K562 (cell line): ENCODE results near the gene TRIM69. TPM values are rescaled to one million over a fixed set of nuclear protein-coding genes. Genes with fewer than 3 reads are reported as not detected.

Experiments used
- BDP1 ChIP-seq: IDR thresholded peaks from 3 replicates; pipeline ENCODE4 v1.6.1; 2011; ENCODE audit not compliant: insufficient read length, insufficient read depth
- COPS2 ChIP-seq: fragments of 450-650 bp; conservative IDR thresholded peaks from 2 replicates; pipeline ENCODE4 v1.6.1; 2016; ENCODE audit warnings: mild to moderate bottlenecking, moderate library complexity
- E2F1 ChIP-seq: sonication (generic); formaldehyde crosslinking; IDR thresholded peaks from 2 replicates; pipeline ENCODE4 v1.8.1; 2023; ENCODE audit warnings: mild to moderate bottlenecking, missing genetic modification reagents, moderate library complexity
- ETV1 ChIP-seq: fragments of 450-650 bp; conservative IDR thresholded peaks from 2 replicates; pipeline ENCODE4 v1.6.1; 2016; ENCODE audit warnings: missing genetic modification characterization, control low read depth, low read depth, missing compliant biosample characterization
- GABPB1 ChIP-seq: sonication (generic); formaldehyde crosslinking; IDR thresholded peaks from 2 replicates; pipeline ENCODE4 v1.8.0; 2022; ENCODE audit warnings: mild to moderate bottlenecking, missing genetic modification reagents
- LCOR ChIP-seq: sonication (generic); formaldehyde crosslinking; IDR thresholded peaks from 2 replicates; pipeline ENCODE4 v1.8.0; 2022; ENCODE audit warnings: mild to moderate bottlenecking, missing genetic modification reagents
- LEF1 ChIP-seq: fragments of 450-650 bp; IDR thresholded peaks from 2 replicates; pipeline ENCODE4 v1.6.1; 2016; ENCODE audit warnings: mild to moderate bottlenecking
- NFATC3 ChIP-seq: fragments of 450-650 bp; IDR thresholded peaks from 2 replicates; pipeline ENCODE4 v1.6.1; 2017; ENCODE audit warnings: mild to moderate bottlenecking
- NONO ChIP-seq, 2 experiments: fragments of 200-400 bp in 1 of 2; fragments of 450-650 bp in 1 of 2; formaldehyde crosslinking in 1 of 2; IDR thresholded peaks; 2 replicates each; pipeline ENCODE4 v1.6.1; 2017; ENCODE audit warnings: low read depth in 2 of 2, mild to moderate bottlenecking in 2 of 2, moderate library complexity in 2 of 2, low read length in 1 of 2
- STAT5A ChIP-seq: IDR thresholded peaks from 2 replicates; pipeline ENCODE4 v1.6.1; 2012; ENCODE audit warnings: low read length, inconsistent platforms, borderline replicate concordance
- TOE1 ChIP-seq, 2 experiments: fragments of 450-650 bp in 1 of 2; sonication (generic) in 1 of 2; formaldehyde crosslinking in 1 of 2; IDR thresholded peaks; 2 replicates each; pipeline versions ENCODE4 v1.7.1 to v1.8.0; 2016 to 2022; ENCODE audit warnings: borderline replicate concordance in 2 of 2, mild to moderate bottlenecking in 2 of 2, antibody characterized with exemption in 1 of 2, inconsistent platforms in 1 of 2, low read depth in 1 of 2, missing genetic modification reagents in 1 of 2, moderate library complexity in 1 of 2
- USF2 ChIP-seq: sonication (generic); formaldehyde crosslinking; IDR thresholded peaks from 2 replicates; pipeline ENCODE4 v1.5.0; 2020; ENCODE audit warnings: missing genetic modification reagents
- ZBTB17 ChIP-seq: fragments of 450-650 bp; formaldehyde crosslinking; IDR thresholded peaks from 2 replicates; pipeline ENCODE4 v1.4.0; 2020; ENCODE audit warnings: mild to moderate bottlenecking
- ZC3H8 ChIP-seq: fragments of 450-650 bp; IDR thresholded peaks from 2 replicates; pipeline ENCODE4 v1.6.1; 2017
- ZNF274 ChIP-seq: IDR thresholded peaks from 2 replicates; pipeline ENCODE4 v1.6.1; 2011; ENCODE audit warnings: low read depth, mild to moderate bottlenecking, low read length, moderate library complexity, borderline replicate concordance
- ZNF395 ChIP-seq: fragments of 200-800 bp; sonication (Bioruptor generic); IDR thresholded peaks from 2 replicates; pipeline ENCODE4 v1.6.1; 2017; ENCODE audit warnings: missing genetic modification characterization, missing compliant biosample characterization
- ZNF561 ChIP-seq: fragments of 450-650 bp; formaldehyde crosslinking; conservative IDR thresholded peaks from 2 replicates; pipeline ENCODE4 v1.4.0; 2020; ENCODE audit warnings: mild to moderate bottlenecking, moderate library complexity
- ZNF668 ChIP-seq: fragments of 250-450 bp; sonication (Bioruptor Pico); IDR thresholded peaks from 2 replicates; pipeline ENCODE4 v1.8.0; 2022; ENCODE audit warnings: mild to moderate bottlenecking, inconsistent platforms
- ZNF76 ChIP-seq: fragments of 250-450 bp; sonication (Bioruptor Pico); IDR thresholded peaks from 2 replicates; pipeline ENCODE4 v1.4.0; 2020; ENCODE audit warnings: mild to moderate bottlenecking, moderate library complexity, borderline replicate concordance
- polyA plus RNA-seq, 8 experiments: library from polyadenylated mRNA; depleted of rRNA in 4 of 8; stranded (reverse) in 5 of 8; unstranded in 3 of 8; fragments of >200 nt; fragmentation: Nextera tagmentation in 2 of 8; fragmentation: Illumina TruSeq in 1 of 8; extraction: Ambion mirVana in 2 of 8; extraction: Trizol in 1 of 8; gene quantifications; 2 replicates each; pipeline versions ENCODE4 v1.2.1 to v1.2.3, GENCODE V29; 2011 to 2014; ENCODE audit warnings: inconsistent platforms in 1 of 8, missing spikeins in 1 of 8
- total RNA-seq, 7 experiments: library from RNA; depleted of rRNA in 6 of 7; stranded (reverse); fragments of >200 nt in 6 of 7; fragmentation: Illumina TruSeq in 2 of 7; extraction: Trizol in 2 of 7; gene quantifications; 2 replicates each; pipeline versions ENCODE4 v1.2.1 to v1.2.3, GENCODE V29; 2011 to 2021; ENCODE audit warnings: low replicate concordance in 1 of 7

The TRIM69 gene
- total and polyA plus RNA-seq, 9 of the 15 experiments (the other 6 are each of a cell fraction or from before 2014, with no cell fraction given): 1.0 to 4.3 (median 2.3) TPM

- TF ChIP-seq TOE1 (IDR thresholded peaks at IDR 0.05; ENCODE audit: borderline replicate concordance) (peak; percentile 69), TOE1 (CRISPR knock-in tag; IDR thresholded peaks at IDR 0.05; ENCODE audit: borderline replicate concordance, low read depth) (no peak), STAT5A (no peak), ZC3H8 (no peak), BDP1 (no peak), E2F1 (CRISPR knock-in tag) (no peak), ETV1 (tag) (no peak), USF2 (CRISPR knock-in tag) (no peak), GABPB1 (CRISPR knock-in tag) (no peak), ZBTB17 (no peak), NFATC3 (no peak), ZNF561 (CRISPR knock-in tag) (no peak), COPS2 (no peak), ZNF668 (no peak), ZNF395 (no peak), NONO (IDR thresholded peaks at IDR 0.05; ENCODE audit: low read depth in 2 of 2, low read length in 1 of 2) (no peak), ZNF76 (CRISPR knock-in tag) (no peak), LEF1 (no peak), ZNF274 (no peak), LCOR (CRISPR knock-in tag) (no peak)
Measured at GRCh38 chr15:44734839-44735481, 1.4 kb upstream of the TRIM69 start (continued).
